ENCODE results near the gene AIMP1. TPM values are rescaled to one million over a fixed set of nuclear protein-coding genes. Genes with fewer than 3 reads are reported as not detected.

The AIMP1 gene
- total and polyA plus RNA-seq, 10 of the 15 experiments (the other 5 are each of a cell fraction or from before 2014, with no cell fraction given), result 18.6 to 131 (median 56.5) TPM

DNA sequence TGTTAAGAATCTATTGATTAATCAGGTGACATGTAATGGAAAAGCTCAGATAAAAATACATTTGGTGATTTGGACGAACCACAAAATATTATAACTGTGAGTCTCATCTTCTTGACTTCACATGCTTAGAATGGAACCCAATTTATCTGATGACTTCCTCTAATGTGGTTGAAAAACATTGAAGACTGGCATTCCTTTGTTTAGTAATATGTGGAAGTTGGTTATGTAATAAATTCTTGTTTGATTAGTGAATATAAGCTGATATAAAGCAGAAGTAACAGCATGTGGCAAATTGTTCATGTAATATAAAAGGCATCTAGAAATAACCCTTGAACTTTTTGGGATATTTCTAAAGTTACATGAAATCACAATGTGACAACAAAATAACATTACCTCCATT is 42.5 kb downstream of the AIMP1 start:
- Histone ChIP-seq H3K4me3 (no peak overlapping the region), H3K9me3 (replicated peaks; ENCODE audit: control insufficient read depth, insufficient read depth, low read length) (no peaks in the 10 kb centered on the region), H3K4me1 (ENCODE audit: control insufficient read depth, insufficient read depth, low read length) (no peaks in the 10 kb centered on the region), H3K36me3 (ENCODE audit: control insufficient read depth in 2 of 2, insufficient read depth in 2 of 2, low read length in 1 of 2) (no peaks in the 10 kb centered on the region), H3K27ac (ENCODE audit: control insufficient read depth, insufficient read depth) (no peak overlapping the region), H3K9ac (ENCODE audit: control insufficient read depth, insufficient read depth, low read length) (no peak overlapping the region), H3K27me3 (replicated peaks in 1 of 2; ENCODE audit: control insufficient read depth in 2 of 2, insufficient read depth in 2 of 2, low read length in 1 of 2) (no peaks in the 10 kb centered on the region), H3K4me2 (ENCODE audit: control insufficient read depth, insufficient read depth) (no peak overlapping the region), H4K20me1 (ENCODE audit: control insufficient read depth, insufficient read depth) (no peaks in the 10 kb centered on the region), H2AFZ (ENCODE audit: control insufficient read depth, low read depth, low read length) (no peak overlapping the region), H3K79me2 (ENCODE audit: control insufficient read depth, insufficient read depth, low read length) (no peaks in the 10 kb centered on the region)
- WGBS (ENCODE audit: insufficient coverage, insufficient replicate concordance, low lambda C conversion rate, missing lambda C conversion rate), result 0% methylated on average over 1 of the region's 1 CpG
- CTCF ChIA-PET, result interaction anchor here (1.4 kb wide), 1 partner anchor 11 kb away, joined by 3 read pairs; no protein-coding TSS in a partner anchor
- intact Hi-C loops (cut with micrococcal nuclease; ENCODE audit: unreplicated experiment) (no loop called here), in situ Hi-C loops (cut with MboI) (no loop called here)
- POLR2A ChIA-PET, result no interaction called here
- FAIRE-seq (no peak), ATAC-seq (no peak), DNase-seq (ENCODE audit: low read depth, low spot score) (no peak)
- SMC1A ChIA-PET (ENCODE audit: uncharacterized antibody, unreplicated experiment), result no interaction called here
- TF ChIP-seq ZNF217 (IDR thresholded peaks at IDR 0.05) (no peak), ZNF274 (IDR thresholded peaks at IDR 0.05; ENCODE audit: insufficient read depth, insufficient read length) (no peak), NR2F1 (conservative IDR thresholded peaks at IDR 0.05) (no peak), BCLAF1 (IDR thresholded peaks at IDR 0.05) (no peak), ASH2L (IDR thresholded peaks at IDR 0.05; ENCODE audit: borderline replicate concordance, low read depth) (no peak)
- BruUV-seq (replicated peaks), result no TSS peak
- RAD21 ChIA-PET (ENCODE audit: unreplicated experiment), result no interaction called here
